CD4-positive, alpha-beta T cell (primary cell): ENCODE results near the gene CLEC18B. TPM values are rescaled to one million over a fixed set of nuclear protein-coding genes. Genes with fewer than 3 reads are reported as not detected.
"Not testable (repeated sequence)": the region's sequence is repeated elsewhere in the genome, so short reads cannot be mapped to it uniquely, and the experiment has no call there.

Source experiments
- ATAC-seq: fragments of 200-7000 bp; cut with Tn5 transposase; one replicate; pipeline ENCODE4 v1.10.0; 2022; ENCODE audit warnings: mild to moderate bottlenecking; ENCODE audit not compliant: poor library complexity
- CTCF ChIA-PET: fragments of 350-600 bp; sonication (Branson Sonifier 250); formaldehyde crosslinking; loops from one replicate; lab custom pipeline; 2021; ENCODE audit warnings: antibody characterized with exemption, inconsistent platforms; lab: Charles Lee
- POLR2A ChIA-PET: fragments of 350-600 bp; sonication (Branson Sonifier 250); formaldehyde crosslinking; loops from one replicate; lab custom pipeline; 2021; ENCODE audit warnings: antibody characterized with exemption, inconsistent platforms; lab: Charles Lee
- DNase-seq, 14 experiments: peaks; one replicate each; pipeline ENCODE4 v3.0.0-alpha.2; 2013 to 2020; ENCODE audit warnings: mixed read lengths in 2 of 14
- H3K27ac ChIP-seq, 2 donors: one replicate each; pipeline versions ENCODE4 v1.5.1 to v1.7.0; 2013; ENCODE audit warnings: low read length in 2 of 2, low read depth in 1 of 2, mild to moderate bottlenecking in 1 of 2
- H3K27me3 ChIP-seq, 2 experiments: 1 replicate in 1 of 2; 2 replicates in 1 of 2; pipeline versions ENCODE4 v1.6.1 to v1.7.0; 2013; ENCODE audit warnings: low read length in 2 of 2, control low read depth in 1 of 2, mild to moderate bottlenecking in 1 of 2, moderate library complexity in 1 of 2; ENCODE audit not compliant: insufficient read depth in 2 of 2, control insufficient read depth in 1 of 2
- H3K36me3 ChIP-seq: one replicate; pipeline ENCODE4 v1.6.1; 2013; ENCODE audit warnings: low read length, control low read depth; ENCODE audit not compliant: insufficient read depth
- H3K4me1 ChIP-seq: one replicate; pipeline ENCODE4 v1.6.1; 2013; ENCODE audit warnings: low read length, control low read depth; ENCODE audit not compliant: insufficient read depth
- H3K4me3 ChIP-seq: one replicate; pipeline ENCODE4 v1.5.1; 2013; ENCODE audit warnings: mild to moderate bottlenecking, low read length, moderate library complexity
- H3K9me3 ChIP-seq, 2 experiments: 1 replicate in 1 of 2; 2 replicates in 1 of 2; pipeline versions ENCODE4 v1.6.1 to v1.7.0; 2013; ENCODE audit warnings: low read length in 2 of 2, mild to moderate bottlenecking in 2 of 2, control low read depth in 1 of 2, moderate library complexity in 1 of 2; ENCODE audit not compliant: control insufficient read depth in 1 of 2, insufficient read depth in 1 of 2
- H3K27ac Mint-ChIP-seq: one replicate; pipeline ENCODE4 v1.8.0; 2020; ENCODE audit warnings: mixed read lengths
- H3K27me3 Mint-ChIP-seq: one replicate; pipeline ENCODE4 v1.8.0; 2021; ENCODE audit warnings: mixed read lengths
- H3K36me3 Mint-ChIP-seq: one replicate; pipeline ENCODE4 v1.8.0; 2021; ENCODE audit warnings: low read depth, mixed read lengths
- H3K4me1 Mint-ChIP-seq: one replicate; pipeline ENCODE4 v1.8.0; 2021; ENCODE audit warnings: low read depth, mixed read lengths
- H3K4me3 Mint-ChIP-seq: one replicate; pipeline ENCODE4 v1.8.0; 2020; ENCODE audit warnings: mild to moderate bottlenecking, mixed read lengths
- H3K9me3 Mint-ChIP-seq: one replicate; pipeline ENCODE4 v1.8.0; 2020; ENCODE audit warnings: mixed read lengths
- intact Hi-C, 2 experiments: fragments of 100-400 bp; cut with DNase I in 1 of 2; cut with micrococcal nuclease in 1 of 2; formaldehyde crosslinking; loops; one replicate each; pipeline versions ENCODE4 v1.15.1 to v1.9.0; 2023 to 2025; cut with DNase I, micrococcal nuclease
- polyA plus RNA-seq, 2 donors: library from polyadenylated mRNA; unstranded; fragments of 120-200 nt; gene quantifications; one replicate each; pipeline ENCODE4 v1.2.1, GENCODE V29; 2013
- total RNA-seq, 174 experiments: library from RNA in 2 of 174; stranded (reverse) in 2 of 174; gene quantifications; one replicate each; pipeline ENCODE4 v1.2.3 and lab custom pipeline; 2021 to 2026
- TF ChIP-seq, protein P1 (sequence below): fragments of 200-600 bp; IDR thresholded peaks from one replicate; pipeline ENCODE4 v1.8.0; 2022; ENCODE audit warnings: antibody characterized with exemption, mild to moderate bottlenecking

The CLEC18B gene
- total RNA-seq (1 to 10 TPM; 1.1 TPM), total RNA-seq (lab: John Stamatoyannopoulos, UW) (0 to 1.9 (median 0.52) reads per million in 172 experiments)
- 0.38 TPM for polyA plus RNA-seq (2013, experiment 1 of 2)
- 1.1 TPM for polyA plus RNA-seq (2013, experiment 2 of 2)

DNA sequence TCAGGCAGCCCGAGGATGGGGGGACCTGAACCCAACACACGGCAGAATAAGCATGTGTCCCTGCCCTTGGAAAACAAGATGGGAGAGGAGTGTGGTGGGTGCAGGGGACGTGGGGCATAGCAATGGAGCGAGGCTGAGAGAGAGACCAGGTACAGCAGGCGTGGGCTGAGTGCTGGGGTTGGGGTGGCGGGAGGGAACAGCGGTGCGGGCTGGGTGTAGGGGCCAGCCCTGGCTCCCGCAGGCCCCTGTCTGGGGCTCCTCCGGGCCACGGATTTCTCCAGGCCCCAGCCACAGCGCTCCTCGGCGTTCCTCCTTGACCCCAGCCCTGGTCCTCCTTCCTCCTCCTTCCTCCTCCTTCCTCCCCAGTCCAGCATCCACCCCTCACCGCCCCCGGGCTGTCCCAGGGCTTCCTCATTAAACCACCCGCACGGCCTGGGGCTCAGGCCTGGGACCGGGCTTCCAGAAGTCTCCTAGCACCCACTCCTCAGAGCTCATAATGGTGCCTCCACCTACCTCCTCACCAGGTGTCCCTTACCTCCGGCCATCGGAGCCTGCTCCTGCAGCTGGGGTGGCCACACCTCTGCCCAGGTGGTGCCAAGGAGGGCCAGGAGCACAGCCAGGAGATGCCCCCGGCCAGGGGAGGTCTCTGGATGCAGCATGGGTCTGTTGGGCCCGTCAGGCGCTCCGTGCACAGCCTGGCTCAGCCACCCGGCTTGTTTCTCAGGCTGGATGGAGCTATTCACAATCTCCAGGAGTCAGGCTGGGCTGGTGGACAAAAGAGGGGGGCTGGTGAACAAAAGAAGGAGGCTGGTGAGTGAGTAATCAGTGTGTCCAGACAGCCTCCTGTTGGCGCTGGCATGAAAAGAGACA lies at the start of gene CLEC18B:
TSS of gene CLEC18B (minus strand) at position 867 of the 870 bp plus-strand sequence. CDS start at position 659, 208 bp downstream.
- H3K36me3 Mint-ChIP-seq, CTCF ChIA-PET, H3K27ac Mint-ChIP-seq, H3K9me3 Mint-ChIP-seq, H3K4me1 ChIP-seq, H3K4me3 ChIP-seq, intact Hi-C loops, H3K4me3 Mint-ChIP-seq, H3K27me3 Mint-ChIP-seq, ATAC-seq, H3K27ac ChIP-seq, H3K36me3 ChIP-seq, H3K9me3 ChIP-seq, H3K4me1 Mint-ChIP-seq, POLR2A ChIA-PET, H3K27me3 ChIP-seq, DNase-seq: not testable (repeated sequence)

DNA sequence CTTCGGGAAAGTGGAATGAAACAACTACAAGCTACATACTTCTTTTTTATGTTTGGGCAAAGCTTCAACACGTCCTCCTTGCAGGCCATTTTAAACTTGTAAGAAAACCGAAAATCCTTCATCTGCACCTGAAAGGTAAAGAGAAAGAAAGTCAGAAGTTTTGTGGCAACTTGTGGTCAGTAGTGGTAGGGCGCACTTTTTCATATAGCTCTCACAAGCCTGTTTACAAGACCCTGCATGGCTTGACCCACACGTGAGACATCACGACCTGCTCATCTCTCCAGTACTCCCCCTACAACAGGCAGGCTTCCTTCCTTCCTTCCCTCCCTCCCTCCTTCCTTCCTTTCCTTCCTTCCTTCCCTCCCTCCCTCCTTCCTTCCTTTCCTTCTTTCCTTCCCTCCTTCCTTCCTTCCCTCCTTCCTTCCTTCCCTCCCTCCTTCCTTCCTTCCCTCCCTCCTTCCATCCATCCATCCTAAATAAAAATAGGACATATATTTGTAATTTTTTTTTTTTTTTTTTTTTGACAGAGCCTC lies 48.7 kb upstream of the CLEC18B start:
- TF ChIP-seq, protein P1, sequence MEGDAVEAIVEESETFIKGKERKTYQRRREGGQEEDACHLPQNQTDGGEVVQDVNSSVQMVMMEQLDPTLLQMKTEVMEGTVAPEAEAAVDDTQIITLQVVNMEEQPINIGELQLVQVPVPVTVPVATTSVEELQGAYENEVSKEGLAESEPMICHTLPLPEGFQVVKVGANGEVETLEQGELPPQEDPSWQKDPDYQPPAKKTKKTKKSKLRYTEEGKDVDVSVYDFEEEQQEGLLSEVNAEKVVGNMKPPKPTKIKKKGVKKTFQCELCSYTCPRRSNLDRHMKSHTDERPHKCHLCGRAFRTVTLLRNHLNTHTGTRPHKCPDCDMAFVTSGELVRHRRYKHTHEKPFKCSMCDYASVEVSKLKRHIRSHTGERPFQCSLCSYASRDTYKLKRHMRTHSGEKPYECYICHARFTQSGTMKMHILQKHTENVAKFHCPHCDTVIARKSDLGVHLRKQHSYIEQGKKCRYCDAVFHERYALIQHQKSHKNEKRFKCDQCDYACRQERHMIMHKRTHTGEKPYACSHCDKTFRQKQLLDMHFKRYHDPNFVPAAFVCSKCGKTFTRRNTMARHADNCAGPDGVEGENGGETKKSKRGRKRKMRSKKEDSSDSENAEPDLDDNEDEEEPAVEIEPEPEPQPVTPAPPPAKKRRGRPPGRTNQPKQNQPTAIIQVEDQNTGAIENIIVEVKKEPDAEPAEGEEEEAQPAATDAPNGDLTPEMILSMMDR = no peak

DNA sequence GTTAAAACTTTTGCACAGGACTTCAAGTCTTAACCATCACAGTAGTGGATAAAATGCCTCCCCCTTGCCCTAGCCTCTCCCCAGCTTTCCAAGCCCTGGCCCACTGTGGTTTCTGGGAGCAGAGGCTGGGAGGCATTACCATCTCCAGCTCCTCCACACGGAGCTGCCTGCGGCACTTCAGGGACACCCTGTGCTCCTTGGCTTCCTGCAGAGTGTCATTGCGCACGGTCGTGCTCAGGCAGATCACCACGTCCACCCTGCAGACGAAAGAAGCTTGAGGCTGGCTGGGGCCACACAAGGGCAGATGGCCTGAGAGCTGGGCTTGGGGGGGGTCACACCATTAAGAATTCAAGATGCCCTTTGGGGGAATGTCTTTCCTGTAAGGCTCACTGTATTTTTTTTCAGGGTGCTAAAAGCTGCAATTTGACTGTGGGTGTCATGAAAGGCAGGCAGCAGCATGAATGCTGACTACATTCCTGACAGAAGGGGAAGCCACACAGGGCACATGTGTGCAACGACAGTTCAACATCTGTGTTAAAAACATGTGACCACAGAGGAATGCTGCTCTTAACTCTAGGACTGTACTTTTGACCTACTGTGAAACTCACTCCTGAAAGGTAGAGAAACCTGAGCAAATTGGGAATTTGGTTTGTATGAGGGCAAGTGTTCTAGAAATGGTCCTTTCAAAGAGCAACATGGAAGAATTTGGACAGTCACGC lies 47.7 kb upstream of the CLEC18B start:
- ATAC-seq (no peak), DNase-seq (no peak)
- ChIA-PET CTCF (interaction anchor here (0.7 kb wide), 1 partner anchor 14 kb away, joined by 3 read pairs; no protein-coding TSS in a partner anchor), POLR2A (no interaction called here)
- H3K4me3 Mint-ChIP-seq = no peak overlapping the region
- Histone ChIP-seq H3K9me3 (no peaks in the 10 kb centered on the region), H3K27ac (no peak overlapping the region), H3K4me3 (no peak overlapping the region), H3K27me3 (no peaks in the 10 kb centered on the region), H3K36me3 (peaks cover 96% of the 10 kb centered on the region), H3K4me1 (peaks cover 11% of the 10 kb centered on the region)
- H3K27ac Mint-ChIP-seq = no peak overlapping the region
- H3K27me3 Mint-ChIP-seq = no peaks in the 10 kb centered on the region
- intact Hi-C loops = no loop called here
- TF ChIP-seq, protein P1 = no peak
- peaks cover 18% of the 10 kb centered on the region for H3K4me1 Mint-ChIP-seq
- H3K9me3 Mint-ChIP-seq = no peaks in the 10 kb centered on the region
- H3K36me3 Mint-ChIP-seq = peaks cover 98% of the 10 kb centered on the region

More for the DNA sequence above, 48.7 kb upstream of the CLEC18B start:
- Mint-ChIP-seq H3K36me3 (peaks cover 98% of the 10 kb centered on the region), H3K9me3 (no peaks in the 10 kb centered on the region), H3K4me3 (no peak overlapping the region), H3K27me3 (no peaks in the 10 kb centered on the region), H3K27ac (no peak overlapping the region), H3K4me1 (peaks cover 18% of the 10 kb centered on the region)
- Histone ChIP-seq H3K27ac (no peak overlapping the region), H3K36me3 (peaks cover 96% of the 10 kb centered on the region), H3K27me3 (no peaks in the 10 kb centered on the region), H3K4me1 (peaks cover 11% of the 10 kb centered on the region), H3K9me3 (no peaks in the 10 kb centered on the region), H3K4me3 (no peak overlapping the region)
- DNase-seq (no peak), ATAC-seq (no peak)
- ChIA-PET POLR2A (no interaction called here), CTCF (no interaction called here)
- intact Hi-C loops = no loop called here
